MCF 10A (cell line): ENCODE measurements around the gene TMUB1. TPM values are rescaled to one million over a fixed set of nuclear protein-coding genes. Genes with fewer than 3 reads are reported as not detected.

Source experiments
- BruUV-seq: library from RNA; stranded (reverse); fragments of 400-500 nt; replicated peaks from 2 replicates; lab custom pipeline; 2021; lab: Mats Ljungman, UMichigan
- CTCF ChIA-PET: fragments of 300-600 bp; sonication (Branson Sonifier 250); formaldehyde crosslinking; extraction: SDS; loops from one replicate; lab custom pipeline; 2021; ENCODE audit warnings: antibody characterized with exemption, inconsistent platforms; lab: Yijun Ruan, JAX
- POLR2A ChIA-PET: fragments of 300-600, 350-650 bp; sonication (Branson Sonifier 250); formaldehyde crosslinking; extraction: SDS; loops from one replicate; lab custom pipeline; 2020; ENCODE audit warnings: antibody characterized with exemption, inconsistent platforms; lab: Yijun Ruan, JAX
- DNase-seq: peaks from one replicate; pipeline ENCODE4 v3.0.0-alpha.2; 2018; ENCODE audit not compliant: unreplicated experiment
- H3K27ac Mint-ChIP-seq: one replicate; pipeline ENCODE4 v1.8.0; 2022; ENCODE audit warnings: mild to moderate bottlenecking, low read depth, mixed read lengths; ENCODE audit not compliant: unreplicated experiment
- H3K27me3 Mint-ChIP-seq: one replicate; pipeline ENCODE4 v1.8.0; 2022; ENCODE audit warnings: mixed read lengths; ENCODE audit not compliant: insufficient read depth, unreplicated experiment
- H3K36me3 Mint-ChIP-seq: one replicate; pipeline ENCODE4 v1.8.0; 2022; ENCODE audit warnings: mild to moderate bottlenecking, moderate library complexity, mixed read lengths; ENCODE audit not compliant: insufficient read depth, unreplicated experiment
- H3K4me1 Mint-ChIP-seq: one replicate; pipeline ENCODE4 v1.8.0; 2022; ENCODE audit warnings: mixed read lengths; ENCODE audit not compliant: insufficient read depth, unreplicated experiment
- H3K4me3 Mint-ChIP-seq: one replicate; pipeline ENCODE4 v1.8.0; 2022; ENCODE audit warnings: mild to moderate bottlenecking, moderate library complexity, mixed read lengths; ENCODE audit not compliant: unreplicated experiment
- H3K9me3 Mint-ChIP-seq: one replicate; pipeline ENCODE4 v1.8.0; 2022; ENCODE audit warnings: mixed read lengths; ENCODE audit not compliant: unreplicated experiment
- intact Hi-C: fragments of 100-400 bp; cut with micrococcal nuclease; formaldehyde crosslinking; loops from 2 replicates; pipeline ENCODE4 v1.14.1; 2022
- total RNA-seq: library from RNA; stranded (reverse); gene quantifications from 2 replicates; pipeline ENCODE4 v1.2.3, GENCODE V29; 2022
- TF ChIP-seq, protein P1 (sequence below): fragments of 200-600 bp; IDR thresholded peaks from one replicate; pipeline ENCODE4 v1.8.0; 2022; ENCODE audit warnings: antibody characterized with exemption, mild to moderate bottlenecking; ENCODE audit not compliant: unreplicated experiment

Gene TMUB1
- total RNA-seq, 1 experiment from 2014 or later = 30.1 TPM

DNA sequence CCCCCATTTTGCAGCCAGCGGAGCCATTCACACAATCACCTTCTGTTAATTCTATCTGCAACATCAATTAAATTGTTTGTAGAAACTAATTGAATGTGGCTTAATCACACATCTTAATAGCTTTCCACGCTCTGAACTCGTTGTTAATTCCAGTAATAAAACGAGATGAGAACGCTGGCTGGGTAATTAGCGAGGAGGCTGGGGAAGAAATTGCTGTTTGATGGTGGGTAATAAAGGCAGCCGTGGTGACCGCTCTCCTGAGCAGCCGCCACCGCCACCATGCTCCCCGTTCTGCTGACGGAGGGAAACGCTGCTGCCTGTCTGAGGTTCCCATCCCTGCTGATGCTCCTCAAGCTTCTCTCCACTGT lies 47.9 kb upstream of the TMUB1 start:
- ChIA-PET CTCF (interaction anchor here (1.2 to 3.5 kb wide), 4 partner anchors 8 to 41 kb away, joined by 3 to 18 read pairs (median 3); no protein-coding TSS in a partner anchor), POLR2A (interaction anchor here (0.6 kb wide), 1 partner anchor 25 kb away, joined by 3 read pairs; no protein-coding TSS in a partner anchor)
- intact Hi-C loops = no loop called here
- H3K4me3 Mint-ChIP-seq = no peak overlapping the region
- DNase-seq = no peak
- H3K27ac Mint-ChIP-seq = no peak overlapping the region
- no TSS peak for BruUV-seq
- H3K4me1 Mint-ChIP-seq = no peaks in the 10 kb centered on the region
- H3K9me3 Mint-ChIP-seq = no peaks in the 10 kb centered on the region
- no peaks in the 10 kb centered on the region for H3K27me3 Mint-ChIP-seq
- peaks cover 40% of the 10 kb centered on the region for H3K36me3 Mint-ChIP-seq
- TF ChIP-seq, protein P1, sequence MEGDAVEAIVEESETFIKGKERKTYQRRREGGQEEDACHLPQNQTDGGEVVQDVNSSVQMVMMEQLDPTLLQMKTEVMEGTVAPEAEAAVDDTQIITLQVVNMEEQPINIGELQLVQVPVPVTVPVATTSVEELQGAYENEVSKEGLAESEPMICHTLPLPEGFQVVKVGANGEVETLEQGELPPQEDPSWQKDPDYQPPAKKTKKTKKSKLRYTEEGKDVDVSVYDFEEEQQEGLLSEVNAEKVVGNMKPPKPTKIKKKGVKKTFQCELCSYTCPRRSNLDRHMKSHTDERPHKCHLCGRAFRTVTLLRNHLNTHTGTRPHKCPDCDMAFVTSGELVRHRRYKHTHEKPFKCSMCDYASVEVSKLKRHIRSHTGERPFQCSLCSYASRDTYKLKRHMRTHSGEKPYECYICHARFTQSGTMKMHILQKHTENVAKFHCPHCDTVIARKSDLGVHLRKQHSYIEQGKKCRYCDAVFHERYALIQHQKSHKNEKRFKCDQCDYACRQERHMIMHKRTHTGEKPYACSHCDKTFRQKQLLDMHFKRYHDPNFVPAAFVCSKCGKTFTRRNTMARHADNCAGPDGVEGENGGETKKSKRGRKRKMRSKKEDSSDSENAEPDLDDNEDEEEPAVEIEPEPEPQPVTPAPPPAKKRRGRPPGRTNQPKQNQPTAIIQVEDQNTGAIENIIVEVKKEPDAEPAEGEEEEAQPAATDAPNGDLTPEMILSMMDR = no peak

- Mint-ChIP-seq H3K36me3 (peaks cover 40% of the 10 kb centered on the region), H3K4me1 (no peaks in the 10 kb centered on the region), H3K4me3 (no peak overlapping the region), H3K27ac (no peak overlapping the region), H3K27me3 (no peaks in the 10 kb centered on the region), H3K9me3 (no peaks in the 10 kb centered on the region)
- DNase-seq = no peak
- ChIA-PET POLR2A (no interaction called here), CTCF (interaction anchor here (1.2 to 3.5 kb wide), 4 partner anchors 9 to 41 kb away, joined by 3 to 18 read pairs (median 3); no protein-coding TSS in a partner anchor)
- intact Hi-C loops = no loop called here
- TF ChIP-seq, protein P1 = no peak
- no TSS peak for BruUV-seq
Observed at GRCh38 chr7:151130741-151131157, 47.5 kb upstream of the TMUB1 start.

DNA sequence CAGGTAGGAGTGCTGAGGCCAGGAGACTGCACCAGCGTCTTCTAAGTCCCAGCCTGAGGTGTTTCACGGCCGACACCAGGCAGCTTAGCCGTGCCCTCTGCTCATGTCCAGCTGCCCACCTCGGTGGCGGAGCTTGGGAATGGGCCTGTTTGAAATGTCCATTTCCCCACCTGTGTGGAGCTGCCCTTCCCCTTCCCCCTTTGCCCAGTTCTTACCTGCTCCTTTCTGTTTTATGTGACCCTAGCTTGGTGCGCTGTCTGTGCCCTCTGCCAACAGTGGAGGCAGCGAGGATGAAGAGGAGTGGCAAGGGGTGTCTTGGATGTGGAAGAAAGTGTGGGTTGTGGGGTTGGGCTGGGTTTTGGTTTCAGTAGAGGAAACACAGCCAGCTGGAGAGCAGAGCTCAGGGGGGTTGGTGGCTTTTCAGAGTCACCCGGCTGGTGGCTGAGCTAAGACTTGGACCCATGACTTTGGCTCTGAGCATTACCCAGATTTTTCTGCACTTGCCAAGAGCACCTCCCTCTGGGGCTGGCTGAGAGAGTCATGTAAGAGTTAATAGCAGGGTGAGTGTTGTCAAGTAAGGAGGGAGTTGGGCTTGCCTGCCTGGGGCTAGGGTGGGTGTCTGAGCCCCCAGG lies 46.8 kb upstream of the TMUB1 start:
- no peak overlapping the region for H3K4me3 Mint-ChIP-seq
- no peak overlapping the region for H3K27ac Mint-ChIP-seq
- no peaks in the 10 kb centered on the region for H3K27me3 Mint-ChIP-seq
- H3K36me3 Mint-ChIP-seq = peaks cover 40% of the 10 kb centered on the region
- H3K9me3 Mint-ChIP-seq = no peaks in the 10 kb centered on the region
- H3K4me1 Mint-ChIP-seq = no peaks in the 10 kb centered on the region
- no peak for DNase-seq
- TF ChIP-seq, protein P1 = no peak
- POLR2A ChIA-PET = interaction anchor here (0.7 kb wide), 1 partner anchor 102 kb away, joined by 3 read pairs; the partner anchor contains the start of gene CHPF2
- CTCF ChIA-PET = interaction anchor here (0.6 to 3.5 kb wide), 5 partner anchors 10 to 146 kb away, joined by 3 to 18 read pairs (median 3); no protein-coding TSS in a partner anchor
- no TSS peak for BruUV-seq
- intact Hi-C loops = no loop called here

DNA sequence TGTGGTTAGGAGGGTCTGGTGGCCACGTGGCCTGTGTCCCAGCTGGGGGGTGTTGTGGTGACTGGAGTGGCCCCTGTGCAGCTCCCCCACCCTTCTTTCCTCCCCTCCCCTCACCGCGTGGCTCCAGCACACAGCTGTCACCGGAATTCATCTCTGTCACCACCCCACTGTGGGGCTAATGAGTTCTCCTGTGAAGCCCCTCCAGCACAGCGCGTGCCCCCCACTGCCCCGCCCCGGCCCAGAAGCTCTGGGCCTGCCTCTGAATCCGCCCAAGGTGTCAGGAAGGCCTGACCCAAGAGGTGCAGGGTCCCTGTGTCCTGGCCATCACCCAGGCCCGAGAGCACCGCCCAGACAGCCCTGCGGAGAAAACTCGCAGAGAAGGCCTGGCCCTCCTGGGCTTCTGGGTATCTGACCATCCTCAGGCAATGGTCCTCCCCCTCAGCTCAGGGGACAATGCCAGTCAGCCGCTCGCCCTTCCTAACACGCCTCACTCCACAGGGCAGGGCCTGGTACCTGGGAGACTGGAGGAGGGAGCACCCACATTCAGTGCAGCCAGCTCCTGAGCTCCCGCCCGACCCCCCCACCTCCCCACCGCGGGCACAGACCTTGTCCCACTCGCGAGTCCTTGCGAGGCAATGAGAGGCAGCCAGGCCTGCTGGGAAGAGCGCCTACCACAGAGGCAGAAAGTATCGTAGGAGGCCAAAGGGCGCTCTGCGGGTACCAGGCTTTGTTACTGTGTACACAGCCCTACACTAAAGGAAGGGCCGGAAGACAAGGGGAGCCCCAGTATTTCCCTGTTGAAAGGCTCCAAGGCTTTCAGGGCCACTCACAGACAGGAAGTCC lies 46.0 kb upstream of the TMUB1 start:
- Mint-ChIP-seq H3K4me1 (no peaks in the 10 kb centered on the region), H3K4me3 (no peak overlapping the region), H3K27me3 (no peaks in the 10 kb centered on the region), H3K36me3 (peaks cover 35% of the 10 kb centered on the region), H3K9me3 (no peaks in the 10 kb centered on the region), H3K27ac (no peak overlapping the region)
- CTCF ChIA-PET = interaction anchor here (0.6 to 3.5 kb wide), 7 partner anchors 10 to 145 kb away, joined by 3 to 18 read pairs (median 3); no protein-coding TSS in a partner anchor
- POLR2A ChIA-PET = interaction anchor here (0.7 kb wide), 1 partner anchor 103 kb away, joined by 3 read pairs; the partner anchor contains the start of gene CHPF2
- no peak for DNase-seq
- intact Hi-C loops = no loop called here
- BruUV-seq = no TSS peak
- TF ChIP-seq, protein P1 = no peak
